ENCODE measurements around the gene PARP15. TPM values are rescaled to one million over a fixed set of nuclear protein-coding genes. Genes with fewer than 3 reads are reported as not detected.
A peak's percentile ranks its signal among the peaks of the same experiment; 100 is the strongest.

Gene PARP15
- total and polyA plus RNA-seq, 2 donors (not counting 1 experiment from before 2014, with no cell fraction given), result 0.62 to 1.2 TPM

DNA sequence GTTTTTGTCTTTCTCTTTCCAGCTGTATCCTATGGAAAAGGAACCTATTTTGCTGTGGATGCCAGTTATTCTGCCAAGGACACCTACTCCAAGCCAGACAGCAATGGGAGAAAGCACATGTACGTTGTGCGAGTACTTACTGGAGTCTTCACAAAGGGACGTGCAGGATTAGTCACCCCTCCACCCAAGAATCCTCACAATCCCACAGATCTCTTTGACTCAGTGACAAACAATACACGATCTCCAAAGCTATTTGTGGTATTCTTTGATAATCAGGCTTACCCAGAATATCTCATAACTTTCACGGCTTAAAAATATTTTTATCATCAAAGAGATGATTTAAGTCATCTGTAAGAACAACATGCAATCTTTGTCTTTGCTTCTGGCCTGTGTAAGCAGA is 58.3 kb downstream of the PARP15 start:
- H3K79me2 ChIP-seq (ENCODE audit: control insufficient read depth, insufficient read depth, low read length), result no peaks in the 10 kb centered on the region
- TF ChIP-seq EZH2 (IDR thresholded peaks at IDR 0.05; ENCODE audit: low read length, missing control alignments), result no peak
- TF ChIP-seq, protein P1, sequence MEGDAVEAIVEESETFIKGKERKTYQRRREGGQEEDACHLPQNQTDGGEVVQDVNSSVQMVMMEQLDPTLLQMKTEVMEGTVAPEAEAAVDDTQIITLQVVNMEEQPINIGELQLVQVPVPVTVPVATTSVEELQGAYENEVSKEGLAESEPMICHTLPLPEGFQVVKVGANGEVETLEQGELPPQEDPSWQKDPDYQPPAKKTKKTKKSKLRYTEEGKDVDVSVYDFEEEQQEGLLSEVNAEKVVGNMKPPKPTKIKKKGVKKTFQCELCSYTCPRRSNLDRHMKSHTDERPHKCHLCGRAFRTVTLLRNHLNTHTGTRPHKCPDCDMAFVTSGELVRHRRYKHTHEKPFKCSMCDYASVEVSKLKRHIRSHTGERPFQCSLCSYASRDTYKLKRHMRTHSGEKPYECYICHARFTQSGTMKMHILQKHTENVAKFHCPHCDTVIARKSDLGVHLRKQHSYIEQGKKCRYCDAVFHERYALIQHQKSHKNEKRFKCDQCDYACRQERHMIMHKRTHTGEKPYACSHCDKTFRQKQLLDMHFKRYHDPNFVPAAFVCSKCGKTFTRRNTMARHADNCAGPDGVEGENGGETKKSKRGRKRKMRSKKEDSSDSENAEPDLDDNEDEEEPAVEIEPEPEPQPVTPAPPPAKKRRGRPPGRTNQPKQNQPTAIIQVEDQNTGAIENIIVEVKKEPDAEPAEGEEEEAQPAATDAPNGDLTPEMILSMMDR (conservative IDR thresholded peaks at IDR 0.05 in 1 of 2, IDR thresholded peaks at IDR 0.05 in 1 of 2; ENCODE audit: low read depth in 1 of 2, low read length in 2 of 2), result no peak
- H3K9ac ChIP-seq (ENCODE audit: insufficient read depth, low read length), result no peak overlapping the region
- no peak overlapping the region for H3K4me3 ChIP-seq (replicated peaks in 1 of 4; ENCODE audit: control extremely low read depth in 1 of 4, insufficient read depth in 1 of 4, low read depth in 3 of 4, low read length in 4 of 4)
- H4K20me1 ChIP-seq (ENCODE audit: control insufficient read depth, extremely low read depth, insufficient read depth, low read length), result no peaks in the 10 kb centered on the region
- no peaks in the 10 kb centered on the region for H3K36me3 ChIP-seq (ENCODE audit: control insufficient read depth, insufficient read depth, low read length)
- H3K4me1 ChIP-seq (ENCODE audit: control insufficient read depth, extremely low read depth, insufficient read depth, low read length), result no peaks in the 10 kb centered on the region
- no peak overlapping the region for H2AFZ ChIP-seq (ENCODE audit: low read length)
- peaks cover 8% of the 10 kb centered on the region for H3K27me3 ChIP-seq (ENCODE audit: control insufficient read depth, insufficient read depth, low read length)
- no peaks in the 10 kb centered on the region for H3K9me3 ChIP-seq (ENCODE audit: control insufficient read depth, insufficient read depth, low read depth, low read length)
- no peak overlapping the region for H3K27ac ChIP-seq (ENCODE audit: insufficient read depth, low read length)
- H3K4me2 ChIP-seq (ENCODE audit: extremely low read depth, insufficient read depth, low read length), result no peak overlapping the region
- peak in 1 of 2 donors; percentile 85 for DNase-seq (ENCODE audit: low read depth in 2 of 2)

DNA sequence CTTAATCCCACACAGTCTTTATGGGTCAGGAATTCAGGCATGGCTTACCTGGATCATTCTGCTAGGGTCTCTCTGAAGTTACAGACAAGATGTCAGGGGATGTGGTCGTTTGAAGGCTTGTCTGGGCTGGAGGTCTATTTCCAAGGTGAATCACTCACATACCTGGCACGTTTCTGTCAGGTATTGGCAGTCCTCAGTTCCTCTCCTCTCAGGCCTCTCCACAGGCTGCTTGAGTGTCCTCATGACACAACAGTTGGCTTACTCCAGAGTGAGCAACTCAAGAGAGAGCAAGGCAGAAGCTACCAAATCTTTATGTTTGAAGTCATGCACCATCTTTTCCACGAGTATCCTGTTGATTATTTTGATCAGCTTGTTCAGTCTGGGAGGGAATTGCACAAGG is 59.2 kb downstream of the PARP15 start:
- Histone ChIP-seq H3K27me3 (ENCODE audit: control insufficient read depth, insufficient read depth, low read length) (peaks cover 8% of the 10 kb centered on the region), H3K4me3 (replicated peaks in 1 of 4; ENCODE audit: control extremely low read depth in 1 of 4, insufficient read depth in 1 of 4, low read depth in 3 of 4, low read length in 4 of 4) (no peak overlapping the region), H4K20me1 (ENCODE audit: control insufficient read depth, extremely low read depth, insufficient read depth, low read length) (no peaks in the 10 kb centered on the region), H3K79me2 (ENCODE audit: control insufficient read depth, insufficient read depth, low read length) (no peaks in the 10 kb centered on the region), H2AFZ (ENCODE audit: low read length) (no peak overlapping the region), H3K9ac (ENCODE audit: insufficient read depth, low read length) (no peak overlapping the region), H3K27ac (ENCODE audit: insufficient read depth, low read length) (no peak overlapping the region), H3K9me3 (ENCODE audit: control insufficient read depth, insufficient read depth, low read depth, low read length) (no peaks in the 10 kb centered on the region), H3K4me2 (ENCODE audit: extremely low read depth, insufficient read depth, low read length) (no peak overlapping the region), H3K4me1 (ENCODE audit: control insufficient read depth, extremely low read depth, insufficient read depth, low read length) (no peaks in the 10 kb centered on the region), H3K36me3 (ENCODE audit: control insufficient read depth, insufficient read depth, low read length) (no peaks in the 10 kb centered on the region)
- DNase-seq (ENCODE audit: low read depth in 2 of 2), result no peak
- TF ChIP-seq EZH2 (IDR thresholded peaks at IDR 0.05; ENCODE audit: low read length, missing control alignments), result no peak
- TF ChIP-seq, protein P1 (conservative IDR thresholded peaks at IDR 0.05 in 1 of 2, IDR thresholded peaks at IDR 0.05 in 1 of 2; ENCODE audit: low read depth in 1 of 2, low read length in 2 of 2), result no peak

DNA sequence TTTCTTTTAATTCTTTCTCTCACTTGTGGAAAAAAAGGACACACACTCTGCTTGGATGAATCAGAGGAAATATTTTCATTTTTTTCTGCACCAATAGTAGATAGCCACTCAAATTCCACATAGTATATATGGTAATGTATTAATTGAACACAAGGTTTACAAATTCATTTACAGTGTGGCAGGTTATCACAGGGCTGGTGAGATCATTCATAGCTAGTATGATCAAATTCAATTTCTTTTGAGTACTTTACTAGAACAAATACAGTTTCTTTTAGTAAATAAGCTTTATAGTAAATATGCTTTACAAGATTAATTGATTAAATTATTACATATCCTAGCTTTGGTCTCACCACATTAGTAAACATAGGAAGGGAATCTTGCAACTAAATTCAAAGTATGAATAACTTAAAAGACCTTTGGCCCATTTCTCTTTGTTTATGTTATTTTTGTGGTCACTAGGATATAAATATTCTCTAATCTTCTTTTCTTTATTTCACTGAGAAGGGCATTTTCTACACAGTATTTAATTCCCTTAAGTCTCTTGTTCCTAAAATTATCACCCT is 63.1 kb downstream of the PARP15 start:
- TF ChIP-seq EZH2 (IDR thresholded peaks at IDR 0.05; ENCODE audit: low read length, missing control alignments), result no peak

More for the DNA sequence above, 63.1 kb downstream of the PARP15 start:
- Histone ChIP-seq H4K20me1 (ENCODE audit: control insufficient read depth, extremely low read depth, insufficient read depth, low read length) (no peaks in the 10 kb centered on the region), H3K4me1 (ENCODE audit: control insufficient read depth, extremely low read depth, insufficient read depth, low read length) (no peaks in the 10 kb centered on the region), H3K79me2 (ENCODE audit: control insufficient read depth, insufficient read depth, low read length) (no peaks in the 10 kb centered on the region), H3K9ac (ENCODE audit: insufficient read depth, low read length) (no peak overlapping the region), H3K9me3 (ENCODE audit: control insufficient read depth, insufficient read depth, low read depth, low read length) (no peaks in the 10 kb centered on the region), H3K27ac (ENCODE audit: insufficient read depth, low read length) (no peak overlapping the region), H3K4me2 (ENCODE audit: extremely low read depth, insufficient read depth, low read length) (no peak overlapping the region), H2AFZ (ENCODE audit: low read length) (no peak overlapping the region), H3K36me3 (ENCODE audit: control insufficient read depth, insufficient read depth, low read length) (no peaks in the 10 kb centered on the region), H3K27me3 (ENCODE audit: control insufficient read depth, insufficient read depth, low read length) (peaks cover 5% of the 10 kb centered on the region), H3K4me3 (replicated peaks in 1 of 4; ENCODE audit: control extremely low read depth in 1 of 4, insufficient read depth in 1 of 4, low read depth in 3 of 4, low read length in 4 of 4) (no peak overlapping the region)
- DNase-seq (ENCODE audit: low read depth in 2 of 2), result peak in 1 of 2 donors; percentile 36
